Keratinocyte (primary cell): ENCODE data around the gene ZNF132. TPM values are rescaled to one million over a fixed set of nuclear protein-coding genes. Genes with fewer than 3 reads are reported as not detected.

Source experiments
- DNase-seq: peaks from one replicate; pipeline ENCODE4 v3.0.0-alpha.2; 2011; ENCODE audit warnings: low read depth, missing footprints, low spot score
- FAIRE-seq: peaks from 2 replicates; lab custom pipeline; 2011; peaks lifted over from hg19 to GRCh38; lab: Jason Lieb, UNC
- H2AFZ ChIP-seq: 2 replicates; pipeline ENCODE4 v1.6.0; 2012; ENCODE audit warnings: low read length, control low read depth, inconsistent platforms; ENCODE audit not compliant: control insufficient read depth
- H3K27ac ChIP-seq: 2 replicates; pipeline ENCODE4 v1.5.1; 2011; ENCODE audit warnings: low read length; ENCODE audit not compliant: control insufficient read depth, insufficient read depth
- H3K27me3 ChIP-seq: 3 replicates; pipeline ENCODE4 v1.6.0; 2011; ENCODE audit warnings: low read length; ENCODE audit not compliant: control insufficient read depth, insufficient read depth; ENCODE audit errors: extremely low read depth
- H3K36me3 ChIP-seq, 2 experiments: 2 replicates in 1 of 2; 3 replicates in 1 of 2; pipeline ENCODE4 v1.5.1; 2011; ENCODE audit warnings: low read length in 2 of 2, mild to moderate bottlenecking in 1 of 2; ENCODE audit not compliant: control insufficient read depth in 2 of 2, insufficient read depth in 2 of 2; ENCODE audit errors: extremely low read depth in 1 of 2
- H3K4me1 ChIP-seq: 3 replicates; pipeline ENCODE4 v1.5.1; 2011; ENCODE audit warnings: low read length; ENCODE audit not compliant: control insufficient read depth, insufficient read depth; ENCODE audit errors: extremely low read depth
- H3K4me2 ChIP-seq: 3 replicates; pipeline ENCODE4 v1.6.0; 2011; ENCODE audit warnings: low read depth, low read length; ENCODE audit not compliant: control insufficient read depth, insufficient read depth; ENCODE audit errors: extremely low read depth
- H3K4me3 ChIP-seq, 3 experiments: fragments of 200-600 bp in 1 of 3; sonication (generic) in 1 of 3; 2 replicates in 2 of 3; 3 replicates in 1 of 3; pipeline ENCODE4 v1.5.1; 2011 to 2016; ENCODE audit warnings: low read length in 3 of 3, mild to moderate bottlenecking in 3 of 3, control low read depth in 2 of 3, inconsistent platforms in 1 of 3, low read depth in 1 of 3, mixed read lengths in 1 of 3, mixed run types in 1 of 3, moderate library complexity in 1 of 3; ENCODE audit not compliant: control insufficient read depth in 2 of 3, insufficient read depth in 2 of 3; ENCODE audit errors: extremely low read depth in 1 of 3
- H3K79me2 ChIP-seq: 2 replicates; pipeline ENCODE4 v1.6.0; 2012; ENCODE audit warnings: low read length; ENCODE audit not compliant: control insufficient read depth, insufficient read depth
- H3K9ac ChIP-seq: 3 replicates; pipeline ENCODE4 v1.6.0; 2011; ENCODE audit warnings: low read length; ENCODE audit not compliant: control insufficient read depth, insufficient read depth; ENCODE audit errors: extremely low read depth
- H3K9me1 ChIP-seq: 3 replicates; pipeline ENCODE4 v1.6.0; 2011; ENCODE audit warnings: low read length; ENCODE audit not compliant: control insufficient read depth, insufficient read depth; ENCODE audit errors: extremely low read depth
- H3K9me3 ChIP-seq: 2 replicates; pipeline ENCODE4 v1.5.1; 2012; ENCODE audit warnings: low read depth, low read length; ENCODE audit not compliant: control insufficient read depth
- H4K20me1 ChIP-seq: 3 replicates; pipeline ENCODE4 v1.6.0; 2011; ENCODE audit warnings: low read length; ENCODE audit not compliant: control insufficient read depth, insufficient read depth; ENCODE audit errors: extremely low read depth
- EZH2 ChIP-seq: IDR thresholded peaks from one replicate; pipeline ENCODE4 v1.6.1; 2012; ENCODE audit warnings: inconsistent platforms, mild to moderate bottlenecking, low read length, moderate library complexity
- dilution Hi-C: fragments of 300-500 bp; cut with MboI; formaldehyde crosslinking; loops from one replicate; pipeline ENCODE4 v1.7.0; 2020; ENCODE audit warnings: low sequenced_read_pairs; ENCODE audit not compliant: extremely low pct_ligation_motif_present
- polyA plus RNA-seq, 5 experiments: library from polyadenylated mRNA; depleted of rRNA in 3 of 5; stranded (reverse) in 3 of 5; stranded (forward) in 1 of 5; unstranded in 1 of 5; fragments of >200 nt; gene quantifications; 1 replicate in 1 of 5; 2 replicates in 3 of 5; 3 replicates in 1 of 5; pipeline versions ENCODE4 v1.2.1 to v1.2.3, GENCODE V29; 2011 to 2012; ENCODE audit warnings: missing spikeins in 2 of 5, low read depth in 1 of 5, low replicate concordance in 1 of 5
- small RNA-seq, 3 experiments: library from RNA; depleted of rRNA; stranded (forward); fragments of <200 nt; gene quantifications; one replicate each; pipeline ENCODE3, GENCODE V24; 2012; ENCODE audit warnings: low read depth in 3 of 3, low replicate concordance in 1 of 3; ENCODE audit not compliant: insufficient read length in 3 of 3
- TF ChIP-seq, protein P1 (sequence below), 3 experiments: IDR thresholded peaks in 1 of 3; conservative IDR thresholded peaks in 1 of 3; optimal IDR thresholded peaks in 1 of 3; 2 replicates in 2 of 3; 3 replicates in 1 of 3; pipeline versions ENCODE3 to v1.5.1; 2011; ENCODE audit warnings: low read length in 3 of 3, mild to moderate bottlenecking in 3 of 3, moderate library complexity in 2 of 3, control low read depth in 1 of 3, inconsistent platforms in 1 of 3; ENCODE audit not compliant: insufficient read depth in 2 of 3; ENCODE audit errors: extremely low read depth in 1 of 3

The ZNF132 gene
- polyA plus RNA-seq, 1 donor (not counting 4 experiments of a cell fraction or from before 2014, with no cell fraction given), result 1.6 TPM

DNA sequence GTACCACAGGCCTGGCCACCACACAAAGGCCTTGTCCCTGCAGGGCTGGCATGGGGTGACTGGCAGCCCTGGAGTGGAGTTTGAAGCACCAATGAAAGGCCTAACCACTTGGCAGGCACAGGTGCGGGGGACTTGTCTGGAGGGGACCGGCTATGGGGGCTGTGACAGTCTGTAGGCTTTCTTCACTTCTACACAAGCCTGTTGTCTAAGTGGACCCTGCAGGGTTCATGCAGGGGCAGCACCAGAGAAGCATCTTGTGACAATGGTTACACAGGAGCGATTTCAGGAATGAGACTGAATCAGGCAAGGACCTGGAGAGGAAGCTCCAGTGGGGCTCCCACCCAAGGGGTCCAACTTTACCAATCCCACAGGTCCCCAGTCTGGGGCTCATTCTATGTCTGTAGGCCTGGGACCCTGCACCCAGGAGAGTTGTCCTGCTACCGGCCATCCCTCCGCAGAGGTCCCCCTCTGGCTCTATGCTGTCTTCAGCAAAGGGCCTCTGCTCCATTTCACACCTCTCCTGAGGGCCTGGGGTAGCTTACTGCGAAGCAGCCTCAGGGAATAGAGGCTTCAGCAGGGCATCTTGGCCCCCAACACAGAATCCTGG is 56.9 kb downstream of the ZNF132 start:
- peaks cover under 1% of the 10 kb centered on the region for H4K20me1 ChIP-seq
- no peak overlapping the region for H3K4me2 ChIP-seq
- H3K9ac ChIP-seq, result no peak overlapping the region
- H3K27ac ChIP-seq, result no peak overlapping the region
- peaks cover 35% of the 10 kb centered on the region for H3K79me2 ChIP-seq
- DNase-seq, result no peak
- H3K9me3 ChIP-seq, result no peaks in the 10 kb centered on the region
- no peak overlapping the region for H2AFZ ChIP-seq
- no peak for TF ChIP-seq EZH2
- TF ChIP-seq, protein P1, sequence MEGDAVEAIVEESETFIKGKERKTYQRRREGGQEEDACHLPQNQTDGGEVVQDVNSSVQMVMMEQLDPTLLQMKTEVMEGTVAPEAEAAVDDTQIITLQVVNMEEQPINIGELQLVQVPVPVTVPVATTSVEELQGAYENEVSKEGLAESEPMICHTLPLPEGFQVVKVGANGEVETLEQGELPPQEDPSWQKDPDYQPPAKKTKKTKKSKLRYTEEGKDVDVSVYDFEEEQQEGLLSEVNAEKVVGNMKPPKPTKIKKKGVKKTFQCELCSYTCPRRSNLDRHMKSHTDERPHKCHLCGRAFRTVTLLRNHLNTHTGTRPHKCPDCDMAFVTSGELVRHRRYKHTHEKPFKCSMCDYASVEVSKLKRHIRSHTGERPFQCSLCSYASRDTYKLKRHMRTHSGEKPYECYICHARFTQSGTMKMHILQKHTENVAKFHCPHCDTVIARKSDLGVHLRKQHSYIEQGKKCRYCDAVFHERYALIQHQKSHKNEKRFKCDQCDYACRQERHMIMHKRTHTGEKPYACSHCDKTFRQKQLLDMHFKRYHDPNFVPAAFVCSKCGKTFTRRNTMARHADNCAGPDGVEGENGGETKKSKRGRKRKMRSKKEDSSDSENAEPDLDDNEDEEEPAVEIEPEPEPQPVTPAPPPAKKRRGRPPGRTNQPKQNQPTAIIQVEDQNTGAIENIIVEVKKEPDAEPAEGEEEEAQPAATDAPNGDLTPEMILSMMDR (optimal IDR thresholded peaks at IDR 0.05 in 1 of 3, IDR thresholded peaks at IDR 0.05 in 1 of 3, conservative IDR thresholded peaks at IDR 0.05 in 1 of 3; ENCODE audit: extremely low read depth in 1 of 3, insufficient read depth in 2 of 3, low read length in 3 of 3), result no peak
- dilution Hi-C loops, result no loop called here
- H3K9me1 ChIP-seq, result no peaks in the 10 kb centered on the region
- peaks cover 0 to 6% of the 10 kb centered on the region in 2 experiments for H3K36me3 ChIP-seq
- no peaks in the 10 kb centered on the region for H3K27me3 ChIP-seq
- peaks cover 30% of the 10 kb centered on the region for H3K4me1 ChIP-seq
- H3K4me3 ChIP-seq, result no peak overlapping the region
- FAIRE-seq, result no peak

Small RNAs within 50 kb of the gene (small RNA-seq; reads per million reads assigned to genes)
- gene MIR4754, result 0 to 0.25 (median 0) reads per million in 3 experiments
- gene RNU6-1337P, result 0 reads per million in 3 experiments

Other genes with a start within 250 kb of the ZNF132 start
- gene ZNF544, start 211.2 kb downstream of the ZNF132 start, polyA plus RNA-seq, result 28.2 to 38.4 TPM (median 30.9 TPM) in 3 replicates
- gene ZNF8, start 161.2 kb downstream of the ZNF132 start, polyA plus RNA-seq, result 2.5 to 2.8 TPM (median 2.7 TPM) in 3 replicates
- 42.5 to 48.6 TPM (median 44.8 TPM) in 3 replicates for gene ERVK3-1, start 134.8 kb downstream of the ZNF132 start, polyA plus RNA-seq
- gene ZSCAN22, start 113.2 kb downstream of the ZNF132 start, polyA plus RNA-seq, result 2.5 to 3.4 TPM (median 2.8 TPM) in 3 replicates
- 1.4 to 2.5 TPM (median 1.8 TPM) in 3 replicates for gene A1BG, start 86.7 kb downstream of the ZNF132 start, polyA plus RNA-seq
- gene ZNF497, start 77.4 kb downstream of the ZNF132 start, polyA plus RNA-seq, result 0.29 to 0.72 TPM (median 0.32 TPM) in 3 replicates
- gene ZNF837, start 59.1 kb downstream of the ZNF132 start, polyA plus RNA-seq, result 0.29 to 1.0 TPM (median 0.39 TPM) in 3 replicates
- 1,865 to 3,107 TPM (median 2,056 TPM) in 3 replicates for gene RPS5, start 52.9 kb downstream of the ZNF132 start, polyA plus RNA-seq
- 0.06 TPM in 1 of 3 replicates, not detected in the others for gene RNF225, start 44.5 kb downstream of the ZNF132 start, polyA plus RNA-seq
- gene ZNF584, start 31.5 kb downstream of the ZNF132 start, polyA plus RNA-seq, result 12.2 to 15.5 TPM (median 12.9 TPM) in 3 replicates
- 2.0 to 3.5 TPM (median 2.5 TPM) in 3 replicates for gene ZNF324B, start 11.5 kb upstream of the ZNF132 start, polyA plus RNA-seq
- gene ZNF324, start 26.9 kb upstream of the ZNF132 start, polyA plus RNA-seq, result 5.0 to 10.8 TPM (median 6.6 TPM) in 3 replicates
- 2.1 to 4.7 TPM (median 2.7 TPM) in 3 replicates for gene ZNF446, start 36.2 kb upstream of the ZNF132 start, polyA plus RNA-seq
- 13.4 to 15.4 TPM (median 14.7 TPM) in 3 replicates for gene SLC27A5, start 71.8 kb upstream of the ZNF132 start, polyA plus RNA-seq
- 3.1 to 8.2 TPM (median 4.6 TPM) in 3 replicates for gene ZBTB45, start 79.7 kb upstream of the ZNF132 start, polyA plus RNA-seq
- gene TRIM28, start 103.9 kb upstream of the ZNF132 start, polyA plus RNA-seq, result 290 to 316 TPM (median 298 TPM) in 3 replicates
- gene CHMP2A, start 115.0 kb upstream of the ZNF132 start, polyA plus RNA-seq, result 105 to 167 TPM (median 115 TPM) in 3 replicates
- 55.9 to 104 TPM (median 82.6 TPM) in 3 replicates for gene UBE2M, start 118.5 kb upstream of the ZNF132 start, polyA plus RNA-seq
- 5.0 to 14.5 TPM (median 7.4 TPM) in 3 replicates for gene MZF1, start 133.2 kb upstream of the ZNF132 start, polyA plus RNA-seq